ENCODE data around the gene MORN3. TPM values are rescaled to one million over a fixed set of nuclear protein-coding genes. Genes with fewer than 3 reads are reported as not detected.

The MORN3 gene
- polyA plus RNA-seq, 2 of the 4 experiments (the other 2 are of a cell fraction): 0.17 to 0.47 TPM

DNA sequence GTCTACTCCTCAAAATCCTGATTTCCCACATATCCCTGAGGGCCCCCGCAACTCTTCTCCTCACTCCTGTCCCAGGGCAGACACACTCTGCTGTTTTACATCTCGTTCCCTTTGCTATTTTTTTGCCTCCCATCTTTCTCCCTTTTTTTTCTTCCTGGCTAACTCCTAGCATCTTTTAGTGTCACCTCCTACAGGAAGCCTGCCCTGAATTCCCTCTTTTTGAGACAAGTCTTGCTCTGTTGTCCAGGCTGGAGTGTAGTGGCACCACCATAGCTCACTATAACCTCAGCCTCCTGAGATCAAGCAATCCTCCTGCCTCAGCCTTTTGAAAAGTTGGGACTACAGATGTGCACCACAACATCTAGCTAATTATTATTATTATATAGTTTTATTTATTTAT is 13.3 kb downstream of the MORN3 start:
- CTCF ChIA-PET: interaction anchor here (1.5 to 4.7 kb wide), 4 partner anchors 12 to 104 kb away, joined by 3 to 18 read pairs (median 8); partner anchors contain the start of gene MORN3
- WGBS (ENCODE audit: missing lambda C conversion rate): 92% methylated on average over 2 of the region's 2 CpGs
- no peak for ATAC-seq
- Histone ChIP-seq H3K4me3 (no peak overlapping the region), H3K4me2 (no peak overlapping the region), H3K9me3 (no peaks in the 10 kb centered on the region), H3K27ac (no peak overlapping the region), H3K4me1 (no peaks in the 10 kb centered on the region)
- TF ChIP-seq ZC3H11A (IDR thresholded peaks at IDR 0.05): no peak
- TF ChIP-seq, protein P1, sequence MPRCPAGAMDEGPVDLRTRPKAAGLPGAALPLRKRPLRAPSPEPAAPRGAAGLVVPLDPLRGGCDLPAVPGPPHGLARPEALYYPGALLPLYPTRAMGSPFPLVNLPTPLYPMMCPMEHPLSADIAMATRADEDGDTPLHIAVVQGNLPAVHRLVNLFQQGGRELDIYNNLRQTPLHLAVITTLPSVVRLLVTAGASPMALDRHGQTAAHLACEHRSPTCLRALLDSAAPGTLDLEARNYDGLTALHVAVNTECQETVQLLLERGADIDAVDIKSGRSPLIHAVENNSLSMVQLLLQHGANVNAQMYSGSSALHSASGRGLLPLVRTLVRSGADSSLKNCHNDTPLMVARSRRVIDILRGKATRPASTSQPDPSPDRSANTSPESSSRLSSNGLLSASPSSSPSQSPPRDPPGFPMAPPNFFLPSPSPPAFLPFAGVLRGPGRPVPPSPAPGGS (IDR thresholded peaks at IDR 0.05): no peak
- TF ChIP-seq, protein P2, sequence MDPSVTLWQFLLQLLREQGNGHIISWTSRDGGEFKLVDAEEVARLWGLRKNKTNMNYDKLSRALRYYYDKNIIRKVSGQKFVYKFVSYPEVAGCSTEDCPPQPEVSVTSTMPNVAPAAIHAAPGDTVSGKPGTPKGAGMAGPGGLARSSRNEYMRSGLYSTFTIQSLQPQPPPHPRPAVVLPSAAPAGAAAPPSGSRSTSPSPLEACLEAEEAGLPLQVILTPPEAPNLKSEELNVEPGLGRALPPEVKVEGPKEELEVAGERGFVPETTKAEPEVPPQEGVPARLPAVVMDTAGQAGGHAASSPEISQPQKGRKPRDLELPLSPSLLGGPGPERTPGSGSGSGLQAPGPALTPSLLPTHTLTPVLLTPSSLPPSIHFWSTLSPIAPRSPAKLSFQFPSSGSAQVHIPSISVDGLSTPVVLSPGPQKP (IDR thresholded peaks at IDR 0.05; ENCODE audit: low read depth, low read length): no peak
- TF ChIP-seq ZFP36 (IDR thresholded peaks at IDR 0.05; ENCODE audit: borderline replicate concordance, partially characterized antibody): peak; percentile 77
- DNase-seq (ENCODE audit: low read depth in 1 of 2, low spot score in 1 of 2): no peak
- no peak for FAIRE-seq
- POLR2A ChIA-PET: no interaction called here

DNA sequence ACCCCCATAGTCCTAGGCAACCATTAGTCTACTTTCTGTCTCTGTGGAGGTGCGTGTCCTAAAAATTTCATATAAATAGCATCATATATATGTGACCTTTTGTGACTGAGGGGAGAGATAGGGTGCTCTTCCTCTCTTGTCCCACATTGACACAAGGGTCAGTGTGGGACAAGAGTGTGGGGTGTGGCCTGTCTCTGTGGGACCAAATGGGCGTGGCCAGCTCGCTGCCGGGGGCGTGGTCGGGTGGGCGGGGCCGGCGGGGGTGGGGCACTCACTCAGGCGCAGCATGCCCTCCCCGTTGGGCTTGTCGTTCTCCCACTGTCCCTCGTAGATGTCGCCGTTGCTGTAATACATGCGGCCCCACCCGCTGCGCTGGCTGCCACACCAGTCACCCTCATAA is 15.5 kb downstream of the MORN3 start:
- ChIA-PET CTCF (interaction anchor here (0.9 to 4.7 kb wide), 2 partner anchors 15 to 102 kb away, joined by 4 to 18 read pairs; no protein-coding TSS in a partner anchor), POLR2A (interaction anchor here (0.5 kb wide), 1 partner anchor 23 kb away, joined by 3 read pairs; no protein-coding TSS in a partner anchor)
- Histone ChIP-seq H3K4me1 (no peaks in the 10 kb centered on the region), H3K27ac (no peak overlapping the region), H3K4me3 (no peak overlapping the region), H3K4me2 (no peak overlapping the region), H3K9me3 (no peaks in the 10 kb centered on the region)
- DNase-seq (ENCODE audit: low read depth in 1 of 2, low spot score in 1 of 2) (no peak), ATAC-seq (no peak), FAIRE-seq (no peak)
- TF ChIP-seq ZC3H11A (IDR thresholded peaks at IDR 0.05): no peak
- no peak for TF ChIP-seq CBX8 (IDR thresholded peaks at IDR 0.05)
- TF ChIP-seq JUNB (IDR thresholded peaks at IDR 0.05): no peak
- WGBS (ENCODE audit: missing lambda C conversion rate): 54% methylated on average over 16 of the region's 18 CpGs

DNA sequence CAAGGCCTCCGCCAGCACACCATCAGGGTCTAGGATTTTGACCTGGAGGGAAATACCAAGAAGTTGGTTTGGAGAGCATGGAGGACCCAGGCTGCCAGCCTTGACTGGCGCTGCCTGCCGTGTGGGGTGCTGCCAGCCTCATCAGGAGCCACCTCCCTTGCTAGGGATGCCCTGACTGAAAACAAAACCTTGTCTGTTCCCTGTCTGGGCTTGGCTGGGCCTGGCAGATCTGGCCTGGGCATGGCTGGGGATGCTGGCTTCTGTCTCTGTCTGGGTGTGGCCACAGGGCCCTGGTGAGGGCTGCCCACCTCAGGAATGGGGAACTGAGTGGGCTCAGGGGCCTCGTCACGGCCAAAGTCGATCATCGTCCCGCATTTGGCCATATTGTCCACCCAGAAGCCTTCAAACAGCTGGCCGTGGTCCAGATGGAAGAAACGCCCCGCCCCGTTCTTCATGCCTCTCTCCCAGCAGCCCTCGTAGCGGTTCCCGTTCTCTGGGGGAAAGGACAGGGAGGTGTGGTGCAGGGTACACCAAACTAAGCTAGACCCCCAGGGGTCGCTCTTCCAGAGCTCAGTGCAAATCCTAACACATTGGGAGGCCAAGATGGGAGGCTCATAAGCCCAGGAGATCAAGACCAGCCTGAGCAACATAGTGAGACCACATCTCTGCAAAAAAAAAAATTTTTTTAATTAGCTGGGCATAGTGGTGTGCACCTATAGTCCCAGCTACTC is 16.5 kb downstream of the MORN3 start:
- TF ChIP-seq PHF8 (IDR thresholded peaks at IDR 0.05; ENCODE audit: borderline replicate concordance, low read depth) (no peak), MYC (IDR thresholded peaks at IDR 0.05; ENCODE audit: borderline replicate concordance, low read length) (no peak)
- TF ChIP-seq, protein P3, sequence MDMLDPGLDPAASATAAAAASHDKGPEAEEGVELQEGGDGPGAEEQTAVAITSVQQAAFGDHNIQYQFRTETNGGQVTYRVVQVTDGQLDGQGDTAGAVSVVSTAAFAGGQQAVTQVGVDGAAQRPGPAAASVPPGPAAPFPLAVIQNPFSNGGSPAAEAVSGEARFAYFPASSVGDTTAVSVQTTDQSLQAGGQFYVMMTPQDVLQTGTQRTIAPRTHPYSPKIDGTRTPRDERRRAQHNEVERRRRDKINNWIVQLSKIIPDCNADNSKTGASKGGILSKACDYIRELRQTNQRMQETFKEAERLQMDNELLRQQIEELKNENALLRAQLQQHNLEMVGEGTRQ (IDR thresholded peaks at IDR 0.05): no peak
- TF ChIP-seq, protein P1 (IDR thresholded peaks at IDR 0.05): no peak
- ChIA-PET CTCF (interaction anchor here (0.6 to 0.9 kb wide), 3 partner anchors 16 to 45 kb away, joined by 3 to 4 read pairs (median 3); no protein-coding TSS in a partner anchor), POLR2A (no interaction called here)
- DNase-seq (ENCODE audit: low read depth in 1 of 2, low spot score in 1 of 2) (no peak), ATAC-seq (peak; percentile 22 to 41; a peak in 3 of 6 replicates), FAIRE-seq (no peak)
- no peak overlapping the region for H3K4me2 ChIP-seq
- H3K4me1 ChIP-seq: no peaks in the 10 kb centered on the region
- no peaks in the 10 kb centered on the region for H3K9me3 ChIP-seq
- H3K27ac ChIP-seq: no peak overlapping the region
- H3K4me3 ChIP-seq: no peak overlapping the region
- 88% methylated on average over 16 of the region's 16 CpGs for WGBS (ENCODE audit: missing lambda C conversion rate)

DNA sequence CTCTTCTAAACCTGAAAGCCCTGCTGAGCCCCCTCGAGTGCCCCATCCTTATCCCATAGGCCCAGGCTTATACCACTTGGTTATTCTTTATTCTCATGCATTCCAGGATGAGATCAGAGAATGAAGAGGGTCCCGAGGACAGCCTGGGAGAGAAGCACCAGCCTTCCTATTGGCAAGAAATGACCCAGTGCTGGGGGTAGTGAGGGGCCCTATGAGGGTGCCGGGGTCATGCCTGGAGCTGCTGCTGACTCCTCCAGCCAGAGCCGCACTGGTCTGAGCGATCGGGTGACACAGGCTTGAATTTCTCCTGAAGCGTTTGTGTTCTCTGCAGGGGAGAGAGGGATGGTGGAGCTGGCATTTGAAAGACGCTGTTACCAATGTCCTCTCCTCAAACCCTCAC is 18.1 kb downstream of the MORN3 start:
- no peaks in the 10 kb centered on the region for H3K4me1 ChIP-seq
- DNase-seq (ENCODE audit: low read depth in 1 of 2, low spot score in 1 of 2) (no peak), ATAC-seq (no peak), FAIRE-seq (no peak)
- no peak overlapping the region for H3K4me2 ChIP-seq
- H3K27ac ChIP-seq: no peak overlapping the region
- ChIA-PET CTCF (interaction anchor here (0.7 to 2.0 kb wide), 5 partner anchors 17 to 160 kb away, joined by 3 to 7 read pairs (median 3); no protein-coding TSS in a partner anchor), POLR2A (no interaction called here)
- no peak overlapping the region for H3K4me3 ChIP-seq
- 85% methylated on average over 8 of the region's 8 CpGs for WGBS (ENCODE audit: missing lambda C conversion rate)
- H3K9me3 ChIP-seq: no peaks in the 10 kb centered on the region
- TF ChIP-seq, protein P1 (IDR thresholded peaks at IDR 0.05): no peak
- no peak for TF ChIP-seq CHD2 (IDR thresholded peaks at IDR 0.05; ENCODE audit: low read length, partially characterized antibody)
- TF ChIP-seq EP300 (IDR thresholded peaks at IDR 0.05): no peak
- TF ChIP-seq CHD4 (IDR thresholded peaks at IDR 0.05; ENCODE audit: borderline replicate concordance): no peak
- TF ChIP-seq, protein P4, sequence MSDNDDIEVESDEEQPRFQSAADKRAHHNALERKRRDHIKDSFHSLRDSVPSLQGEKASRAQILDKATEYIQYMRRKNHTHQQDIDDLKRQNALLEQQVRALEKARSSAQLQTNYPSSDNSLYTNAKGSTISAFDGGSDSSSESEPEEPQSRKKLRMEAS (IDR thresholded peaks at IDR 0.05): no peak
- TF ChIP-seq RFX5 (IDR thresholded peaks at IDR 0.05): no peak
- no peak for TF ChIP-seq EHMT2 (IDR thresholded peaks at IDR 0.05; ENCODE audit: low read depth)
- TF ChIP-seq FOSL2 (IDR thresholded peaks at IDR 0.05): no peak
- no peak for TF ChIP-seq FOSL2 (CRISPR knock-in tag; IDR thresholded peaks at IDR 0.05)
- TF ChIP-seq, protein P5, sequence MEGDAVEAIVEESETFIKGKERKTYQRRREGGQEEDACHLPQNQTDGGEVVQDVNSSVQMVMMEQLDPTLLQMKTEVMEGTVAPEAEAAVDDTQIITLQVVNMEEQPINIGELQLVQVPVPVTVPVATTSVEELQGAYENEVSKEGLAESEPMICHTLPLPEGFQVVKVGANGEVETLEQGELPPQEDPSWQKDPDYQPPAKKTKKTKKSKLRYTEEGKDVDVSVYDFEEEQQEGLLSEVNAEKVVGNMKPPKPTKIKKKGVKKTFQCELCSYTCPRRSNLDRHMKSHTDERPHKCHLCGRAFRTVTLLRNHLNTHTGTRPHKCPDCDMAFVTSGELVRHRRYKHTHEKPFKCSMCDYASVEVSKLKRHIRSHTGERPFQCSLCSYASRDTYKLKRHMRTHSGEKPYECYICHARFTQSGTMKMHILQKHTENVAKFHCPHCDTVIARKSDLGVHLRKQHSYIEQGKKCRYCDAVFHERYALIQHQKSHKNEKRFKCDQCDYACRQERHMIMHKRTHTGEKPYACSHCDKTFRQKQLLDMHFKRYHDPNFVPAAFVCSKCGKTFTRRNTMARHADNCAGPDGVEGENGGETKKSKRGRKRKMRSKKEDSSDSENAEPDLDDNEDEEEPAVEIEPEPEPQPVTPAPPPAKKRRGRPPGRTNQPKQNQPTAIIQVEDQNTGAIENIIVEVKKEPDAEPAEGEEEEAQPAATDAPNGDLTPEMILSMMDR (IDR thresholded peaks at IDR 0.05): no peak
- TF ChIP-seq GATA3 (IDR thresholded peaks at IDR 0.05; ENCODE audit: borderline replicate concordance): no peak
- no peak for TF ChIP-seq RNF2 (IDR thresholded peaks at IDR 0.05; ENCODE audit: borderline replicate concordance, low read depth)
- TF ChIP-seq FOSB (CRISPR knock-in tag; IDR thresholded peaks at IDR 0.05): no peak
